ENCODE measurements around the gene CAGE1.
"Not testable (repeated sequence)": the region's sequence is repeated elsewhere in the genome, so short reads cannot be mapped to it uniquely, and the experiment has no call there.

CAGE1 gene

GRCh38 chr6:7406743-7407142 lies 17.2 kb upstream of the CAGE1 start:
- no peak for DNase-seq

DNA sequence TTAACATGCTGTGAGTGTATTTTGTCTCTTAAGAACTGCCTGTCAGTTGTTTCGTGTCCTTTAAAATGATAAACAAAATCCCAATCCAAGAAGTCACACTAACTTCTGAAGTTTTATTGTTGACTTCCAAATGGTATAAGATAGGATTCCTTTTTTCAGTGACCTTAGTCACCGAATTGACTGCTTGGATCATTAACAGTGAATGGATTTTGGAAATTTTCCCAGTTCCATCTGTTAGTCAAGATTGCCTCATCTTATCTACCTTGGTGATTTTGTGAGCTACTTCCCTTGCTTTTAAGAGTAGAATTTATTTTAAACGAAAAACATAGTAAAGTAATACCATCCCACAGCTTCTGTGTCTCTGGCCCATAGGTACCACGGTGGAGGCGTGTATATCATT lies 15.0 kb upstream of the CAGE1 start:
- DNase-seq: no peak

DNA sequence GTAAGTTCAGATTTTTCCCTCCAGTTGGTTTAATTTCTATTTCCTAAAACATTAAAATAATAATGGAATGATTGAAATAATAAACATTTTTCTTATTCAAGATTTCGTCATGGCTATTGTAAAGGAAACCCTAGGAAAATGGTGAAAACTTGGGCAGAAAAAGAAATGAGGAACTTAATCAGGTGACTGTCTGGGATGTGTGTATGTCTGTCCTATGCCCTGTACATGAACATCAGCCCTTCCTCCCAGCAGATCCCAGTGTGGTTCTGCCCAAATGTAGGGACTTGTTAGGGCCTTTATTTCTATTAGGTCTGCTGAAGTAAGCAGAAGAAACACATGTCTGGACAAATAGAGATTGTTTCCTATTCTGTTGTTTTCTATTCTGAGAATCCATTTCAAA lies 13.2 kb upstream of the CAGE1 start:
- no peak for DNase-seq

DNA sequence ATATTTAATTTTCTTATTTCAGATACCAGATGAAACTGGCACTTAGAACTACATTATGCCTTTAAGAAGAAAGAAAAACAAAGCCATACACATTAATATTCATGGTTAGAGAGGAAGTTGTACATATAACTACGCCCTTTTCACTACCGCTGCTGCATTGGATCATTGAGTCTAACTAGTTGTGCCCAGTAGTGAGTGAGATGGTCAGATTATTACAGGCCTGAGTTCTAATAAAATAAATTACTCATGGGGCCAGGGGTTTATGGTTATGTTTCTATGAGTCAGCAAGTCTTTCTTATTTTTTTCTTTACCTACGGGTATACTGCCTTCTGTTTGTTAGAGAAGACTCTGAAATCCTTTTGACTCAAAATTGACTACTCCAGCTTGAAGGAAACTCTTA lies 11.5 kb upstream of the CAGE1 start:
- DNase-seq: no peak

DNA sequence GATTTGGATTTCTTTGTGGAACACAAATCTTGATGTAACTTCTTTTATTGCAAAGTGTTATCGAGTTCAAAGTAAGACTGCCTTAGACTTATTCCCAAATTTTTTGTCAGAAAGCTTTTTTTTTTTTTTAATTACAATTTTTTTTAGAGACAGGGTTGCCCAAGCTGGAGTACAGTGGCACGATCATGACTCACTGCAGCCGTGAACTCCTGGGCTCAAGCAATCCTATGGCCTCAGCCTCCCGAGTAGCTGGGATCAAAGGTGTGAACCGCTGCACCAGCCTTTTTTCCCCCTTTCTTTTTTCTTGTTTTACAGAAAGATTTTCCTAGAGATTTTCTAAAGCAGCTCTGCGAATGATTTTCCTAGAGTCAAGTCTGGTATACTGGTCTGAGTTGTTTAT lies 2.9 kb upstream of the CAGE1 start:
- DNase-seq: no peak

DNA sequence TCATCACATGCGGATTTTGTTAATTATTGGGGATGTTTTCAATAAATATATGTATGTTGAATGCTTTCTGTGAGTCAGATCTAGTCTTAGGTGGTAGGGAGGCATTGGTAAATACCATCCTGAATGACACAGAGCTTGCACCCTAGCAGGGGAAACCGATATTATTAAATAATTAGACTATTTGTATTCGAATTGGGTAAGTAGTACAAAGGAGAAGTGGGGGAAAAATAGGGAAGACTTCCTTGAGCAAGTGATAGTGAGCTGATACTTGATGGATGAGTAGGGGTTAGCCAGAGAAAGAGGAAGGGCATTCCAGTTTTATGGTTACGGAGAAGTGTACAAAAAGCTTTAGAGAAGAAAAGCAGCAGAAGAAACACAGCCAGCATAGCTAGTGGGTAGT lies 1.6 kb upstream of the CAGE1 start:
- no peak for DNase-seq

GRCh38 chr6:7390226-7390878 lies 810 bp upstream of the CAGE1 start:
- no peak for DNase-seq

DNA sequence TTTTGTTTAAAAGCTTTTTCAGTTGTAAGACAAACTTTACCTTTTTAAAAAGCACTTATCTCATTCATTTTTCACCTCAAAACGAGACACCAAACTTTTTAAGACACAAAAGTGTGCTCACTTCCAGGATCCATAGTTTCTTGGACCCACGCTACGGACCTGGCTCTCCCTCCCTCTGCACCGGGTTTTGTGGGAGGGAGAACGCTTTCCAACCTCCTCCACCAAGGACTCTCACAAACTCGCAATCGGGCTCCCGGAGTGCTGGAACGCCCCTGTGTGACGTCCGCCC lies 436 bp downstream of the CAGE1 start:
- no peak for DNase-seq

GRCh38 chr6:7381092-7381491 lies 8.4 kb downstream of the CAGE1 start:
- DNase-seq: no peak

DNA sequence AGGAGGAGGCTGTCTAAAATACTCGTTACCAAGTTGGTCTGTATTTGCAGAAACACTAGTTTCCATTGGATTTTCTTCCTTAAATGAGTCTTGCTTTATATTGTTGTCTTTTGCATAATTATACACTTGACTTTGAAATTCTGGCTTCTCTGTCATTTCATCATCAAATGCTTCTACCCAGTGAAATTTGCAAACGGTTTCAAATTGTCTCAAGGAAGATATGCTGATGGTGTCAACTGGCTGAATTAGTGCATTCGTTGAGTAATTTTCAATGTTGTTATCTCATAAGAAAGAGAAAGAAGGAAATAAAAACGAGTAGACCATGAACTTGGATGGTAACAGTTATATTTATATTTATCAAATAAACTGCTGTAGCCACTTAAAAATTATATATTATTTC lies 10.8 kb downstream of the CAGE1 start:
- no peak for DNase-seq

- no peak for DNase-seq
Observed at GRCh38 chr6:7377961-7378360, 11.6 kb downstream of the CAGE1 start.

- no peak for DNase-seq
Observed at GRCh38 chr6:7373739-7374138, 15.8 kb downstream of the CAGE1 start.

DNA sequence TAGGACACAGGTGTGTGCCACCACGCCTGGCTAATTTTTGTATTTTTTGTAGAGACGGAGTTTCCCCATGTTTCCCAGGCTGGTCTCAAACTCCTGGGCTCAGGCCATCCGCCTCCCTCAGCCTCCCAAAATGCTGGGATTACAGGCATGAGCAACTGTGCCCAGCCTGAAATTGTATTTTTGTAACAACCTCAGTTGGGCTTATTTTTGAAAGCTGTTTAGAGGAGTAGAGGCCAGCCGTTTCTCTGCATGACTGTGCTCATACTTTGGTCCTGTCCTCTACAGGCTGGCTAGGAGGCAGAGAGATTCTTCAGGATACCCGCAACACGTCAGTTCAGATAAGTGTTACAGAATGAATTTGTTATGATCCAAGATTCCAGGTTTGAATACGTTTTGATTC lies 22.1 kb downstream of the CAGE1 start:
- no peak for DNase-seq

GRCh38 chr6:7351916-7352315 lies 37.6 kb downstream of the CAGE1 start:
- not testable (repeated sequence) for DNase-seq

DNA sequence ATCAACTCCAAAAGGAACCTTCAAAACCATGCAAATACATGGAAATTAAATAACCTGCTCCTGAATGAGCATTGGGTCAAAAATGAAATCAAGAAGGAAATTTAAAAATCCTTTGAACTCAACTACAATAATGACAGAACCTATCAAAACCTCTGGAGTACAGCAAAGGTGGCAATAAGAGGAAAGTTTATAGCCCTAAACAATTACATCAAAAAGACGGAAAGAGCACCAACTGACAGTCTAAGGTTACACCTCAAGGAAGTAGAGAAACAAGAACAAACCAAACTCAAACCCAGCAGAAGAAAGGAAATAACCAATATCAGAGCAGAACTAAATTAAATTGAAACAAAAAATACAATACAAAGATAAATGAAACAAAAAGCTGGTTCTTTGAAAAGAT lies 39.0 kb downstream of the CAGE1 start:
- not testable (repeated sequence) for DNase-seq

GRCh38 chr6:7347551-7347997 lies 42.0 kb downstream of the CAGE1 start:
- DNase-seq: not testable (repeated sequence)

DNA sequence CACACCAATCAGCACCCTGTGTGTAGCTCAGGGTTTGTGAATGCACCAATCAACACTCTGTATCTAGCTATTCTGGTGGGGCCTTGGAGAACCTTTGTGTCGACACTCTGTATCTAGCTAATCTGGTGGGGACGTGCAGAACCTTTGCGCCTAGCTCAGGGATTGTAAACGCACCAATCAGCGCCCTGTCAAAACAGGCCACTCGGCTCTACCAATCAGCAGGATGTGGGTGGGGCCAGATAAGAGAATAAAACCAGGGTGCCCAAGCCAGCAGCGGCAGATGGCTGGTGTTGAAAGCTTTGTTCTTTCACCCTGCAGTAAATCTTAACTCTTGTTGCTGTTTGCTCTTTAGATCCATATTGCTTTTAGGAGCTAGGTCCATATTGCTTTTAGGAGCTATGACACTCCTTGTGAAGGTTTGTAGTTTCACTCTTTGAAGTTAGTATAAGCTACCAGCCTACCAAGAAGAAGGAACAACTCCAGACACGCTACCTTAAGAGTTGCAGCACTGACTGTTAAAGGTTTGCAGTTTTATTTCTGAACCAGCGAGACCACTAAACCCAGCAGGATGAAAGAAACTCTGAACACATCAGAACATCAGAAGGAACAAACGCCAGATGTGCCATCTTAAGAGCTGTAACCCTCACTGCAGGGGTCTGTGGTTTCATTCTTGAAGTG lies 44.6 kb downstream of the CAGE1 start:
- DNase-seq: not testable (repeated sequence)

DNA sequence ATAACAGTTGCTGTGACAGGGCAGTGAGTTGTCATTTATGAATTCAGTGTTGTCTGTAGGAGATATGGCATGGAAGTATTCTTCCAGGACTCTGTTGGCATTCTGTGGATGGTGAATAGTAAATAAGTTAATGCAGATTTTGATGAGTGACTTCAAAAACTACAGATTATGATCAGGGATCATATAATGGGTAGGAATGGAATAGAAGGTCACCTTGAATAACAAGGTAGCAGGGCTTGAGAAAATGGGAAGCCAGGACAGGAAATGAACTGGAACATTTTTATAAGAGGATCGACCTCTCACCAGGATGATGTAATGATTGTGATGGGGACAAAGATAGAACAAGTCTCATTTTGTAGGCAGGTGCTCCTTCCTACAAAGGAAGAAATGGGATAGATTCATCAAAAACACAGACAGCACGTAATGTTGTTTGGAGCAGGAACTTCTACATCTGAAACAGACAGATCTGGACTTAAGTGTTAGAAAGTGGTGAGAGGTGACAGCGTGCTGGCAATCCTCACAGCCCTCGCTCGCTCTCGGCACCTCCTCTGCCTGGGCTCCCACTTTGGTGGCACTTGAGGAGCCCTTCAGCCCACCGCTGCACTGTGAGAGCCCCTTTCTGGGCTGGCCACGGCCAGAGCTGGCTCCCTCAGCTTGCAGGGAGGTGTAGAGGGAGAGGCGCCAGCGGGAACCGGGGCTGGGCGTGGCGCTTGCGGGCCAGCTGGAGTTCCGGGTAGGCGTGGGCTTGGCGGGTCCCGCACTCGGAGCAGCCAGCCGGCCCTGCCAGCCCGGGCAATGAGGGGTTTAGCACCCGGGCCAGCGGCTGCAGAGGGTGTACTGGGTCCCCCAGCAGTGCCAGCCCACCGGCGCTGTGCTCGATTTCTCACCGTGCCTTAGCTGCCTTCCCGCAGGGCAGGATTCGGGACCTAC lies 45.7 kb downstream of the CAGE1 start:
- DNase-seq: no peak

GRCh38 chr6:7341989-7342742 lies 47.4 kb downstream of the CAGE1 start:
- DNase-seq: no peak

DNA sequence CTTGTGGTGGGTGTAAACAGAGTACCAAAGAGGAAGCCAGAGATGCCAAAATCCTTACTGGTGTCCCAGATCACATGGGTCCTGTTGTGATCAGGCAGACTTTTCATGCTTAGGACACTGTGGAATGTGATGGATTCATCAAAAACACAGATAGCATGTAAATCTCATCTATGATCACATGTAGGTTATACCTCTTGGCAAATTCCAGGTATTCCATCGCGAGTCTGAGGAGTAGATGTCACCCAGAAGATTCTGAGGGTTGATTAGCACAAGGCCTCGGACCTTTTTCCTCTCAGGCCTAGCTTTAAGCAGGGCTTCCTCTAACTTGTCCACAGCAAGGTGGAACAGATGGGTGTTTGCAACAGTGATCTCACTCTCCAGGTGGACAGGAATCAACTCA lies 48.3 kb downstream of the CAGE1 start:
- DNase-seq: no peak

DNA sequence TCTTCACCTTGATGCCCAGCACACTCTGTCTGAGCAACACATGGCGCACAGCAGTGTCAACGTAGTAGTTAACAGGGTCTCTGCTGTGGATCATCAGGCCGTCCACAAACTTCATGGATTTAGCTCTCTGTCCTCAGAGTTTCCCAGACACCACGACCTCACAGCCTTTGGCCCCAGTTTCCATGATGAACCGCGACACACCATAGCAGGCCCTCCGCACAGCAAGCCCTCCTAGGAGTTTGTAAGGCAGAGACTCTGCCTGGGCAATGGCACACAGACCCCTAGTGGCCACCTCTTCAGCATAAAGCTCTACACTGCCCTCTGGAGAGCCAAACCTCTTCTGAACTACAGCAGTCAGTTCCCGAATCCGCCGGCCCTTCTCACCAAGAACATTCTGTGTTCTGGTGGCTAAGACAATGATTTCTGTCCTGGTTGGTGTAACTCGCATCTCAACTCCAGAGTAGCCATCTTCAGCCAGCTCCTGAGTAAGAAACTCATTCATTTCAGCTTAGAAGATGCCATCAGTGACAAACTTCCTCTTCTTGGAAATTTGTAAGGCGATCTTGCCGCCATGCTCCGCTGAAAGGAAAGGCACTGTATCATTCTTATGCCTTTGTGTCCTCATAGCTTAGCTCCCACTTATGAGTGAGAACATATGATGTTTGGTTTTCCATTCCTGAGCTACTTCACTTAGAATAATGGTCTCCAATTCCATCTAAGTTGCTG lies 50.4 kb downstream of the CAGE1 start:
- DNase-seq: not testable (repeated sequence)

- DNase-seq: no peak
Observed at GRCh38 chr6:7338031-7338430, 51.5 kb downstream of the CAGE1 start.

- DNase-seq: no peak
Observed at GRCh38 chr6:7335519-7335918, 54.0 kb downstream of the CAGE1 start.

Measured in NCI-H446 treated with DMSO at 0.1 percent for 48 hours (cell line).